Left renal pelvis (tissue), 4 donors: ENCODE data around the gene RGS14. TPM values are rescaled to one million over a fixed set of nuclear protein-coding genes. Genes with fewer than 3 reads are reported as not detected.

ENCODE experiments used
- polyA plus RNA-seq, 4 donors: library from polyadenylated mRNA; unstranded; fragments of 120-200 nt; gene quantifications; one replicate each; pipeline ENCODE4 v1.2.1, GENCODE V29; 2013; ENCODE audit not compliant: insufficient read length in 4 of 4

Gene RGS14
- polyA plus RNA-seq, 4 donors, result 5.7 to 19.3 (median 13.9) TPM

Other genes with a start within 250 kb of the RGS14 start
- gene NSD1, start 224.2 kb upstream of the RGS14 start, polyA plus RNA-seq, result 10 to 100 TPM; 48.3 to 66.0 (median 59.3) TPM
- 10 to 100 TPM; 21.9 to 44.8 (median 25.5) TPM for gene RAB24, start 54.2 kb upstream of the RGS14 start, polyA plus RNA-seq
- gene PRELID1, start 54.1 kb upstream of the RGS14 start, polyA plus RNA-seq, result 100 to 1,000 TPM in 3 of 4 donors, 10 to 100 TPM in 1; 89.7 to 141 (median 120) TPM
- gene MXD3, start 46.0 kb upstream of the RGS14 start, polyA plus RNA-seq, result 10 to 100 TPM; 10.9 to 24.6 (median 16.3) TPM
- gene LMAN2, start 6.3 kb upstream of the RGS14 start, polyA plus RNA-seq, result 100 to 1,000 TPM in 3 of 4 donors, 10 to 100 TPM in 1; 94.0 to 135 (median 130) TPM
- 100 to 1,000 TPM in 2 of 4 donors, 10 to 100 TPM in 1, 1 to 10 TPM in 1; 3.4 to 223 (median 131) TPM for gene SLC34A1, start 26.5 kb downstream of the RGS14 start, polyA plus RNA-seq
- 1 to 10 TPM in 2 of 4 donors, under 1 TPM in 1, not detected in 1; 0.26 to 2.6 (median 1.5) TPM for gene PFN3, start 42.7 kb downstream of the RGS14 start, polyA plus RNA-seq
- gene F12, start 51.6 kb downstream of the RGS14 start, polyA plus RNA-seq, result 10 to 100 TPM in 1 of 4 donors, 1 to 10 TPM in 2, under 1 TPM in 1; 0.91 to 13.4 (median 5.8) TPM
- gene GRK6, start 68.8 kb downstream of the RGS14 start, polyA plus RNA-seq, result 10 to 100 TPM; 22.2 to 29.0 (median 24.6) TPM
- 1 to 10 TPM in 2 of 4 donors, under 1 TPM in 2; 0.76 to 2.4 (median 0.99) TPM for gene PRR7, start 88.9 kb downstream of the RGS14 start, polyA plus RNA-seq
- 100 to 1,000 TPM; 180 to 210 (median 185) TPM for gene DBN1, start 115.7 kb downstream of the RGS14 start, polyA plus RNA-seq
- 100 to 1,000 TPM in 2 of 4 donors, 10 to 100 TPM in 2; 73.6 to 157 (median 121) TPM for gene PDLIM7, start 139.7 kb downstream of the RGS14 start, polyA plus RNA-seq
- 1 to 10 TPM; 3.9 to 7.1 (median 4.3) TPM for gene DOK3, start 151.9 kb downstream of the RGS14 start, polyA plus RNA-seq
- 100 to 1,000 TPM in 1 of 4 donors, 10 to 100 TPM in 3; 67.0 to 105 (median 88.9) TPM for gene DDX41, start 159.0 kb downstream of the RGS14 start, polyA plus RNA-seq
- gene FAM193B, start 196.6 kb downstream of the RGS14 start, polyA plus RNA-seq, result 100 to 1,000 TPM in 1 of 4 donors, 10 to 100 TPM in 3; 59.7 to 127 (median 73.9) TPM
- 100 to 1,000 TPM; 147 to 156 (median 154) TPM for gene TMED9, start 234.3 kb downstream of the RGS14 start, polyA plus RNA-seq
- gene B4GALT7, start 242.2 kb downstream of the RGS14 start, polyA plus RNA-seq, result 10 to 100 TPM; 18.6 to 29.0 (median 22.1) TPM